GM19452 (cell line): ENCODE data around the gene TNFSF8.

Experiments
- ATAC-seq: cut with Tn5 transposase; IDR thresholded peaks from one replicate; pipeline ENCODE4 v1.9.1; 2021; ENCODE audit not compliant: unreplicated experiment

Gene TNFSF8

GRCh38 chr9:114937516-114937915 lies 7.1 kb upstream of the TNFSF8 start:
- ATAC-seq: no peak

GRCh38 chr9:114936581-114936980 lies 6.2 kb upstream of the TNFSF8 start:
- ATAC-seq: no peak

- ATAC-seq: no peak
These were observed 4.7 kb upstream of the TNFSF8 start for GRCh38 chr9:114935119-114935518.

- no peak for ATAC-seq
These were observed 2.1 kb upstream of the TNFSF8 start for GRCh38 chr9:114932502-114932901.

GRCh38 chr9:114931407-114931806 lies 1.0 kb upstream of the TNFSF8 start:
- no peak for ATAC-seq

- ATAC-seq: no peak
These were observed 1.2 kb downstream of the TNFSF8 start for GRCh38 chr9:114929201-114929600.

GRCh38 chr9:114928671-114929070 lies 1.7 kb downstream of the TNFSF8 start:
- ATAC-seq: no peak

GRCh38 chr9:114928136-114928535 lies 2.3 kb downstream of the TNFSF8 start:
- ATAC-seq: no peak

GRCh38 chr9:114925672-114926071 lies 4.7 kb downstream of the TNFSF8 start:
- no peak for ATAC-seq

GRCh38 chr9:114925039-114925438 lies 5.4 kb downstream of the TNFSF8 start:
- no peak for ATAC-seq

- ATAC-seq: no peak
These were observed 6.1 kb downstream of the TNFSF8 start for GRCh38 chr9:114924327-114924726.

- ATAC-seq: no peak
These were observed 6.5 kb downstream of the TNFSF8 start for GRCh38 chr9:114923918-114924317.

- no peak for ATAC-seq
These were observed 9.2 kb downstream of the TNFSF8 start for GRCh38 chr9:114921171-114921570.

GRCh38 chr9:114919611-114920010 lies 10.8 kb downstream of the TNFSF8 start:
- no peak for ATAC-seq

- ATAC-seq: no peak
These were observed 13.9 kb downstream of the TNFSF8 start for GRCh38 chr9:114916481-114916880.

GRCh38 chr9:114914139-114914538 lies 16.3 kb downstream of the TNFSF8 start:
- no peak for ATAC-seq

- ATAC-seq: no peak
These were observed 16.7 kb downstream of the TNFSF8 start for GRCh38 chr9:114913656-114914055.

- ATAC-seq: no peak
These were observed 17.2 kb downstream of the TNFSF8 start for GRCh38 chr9:114913217-114913616.

GRCh38 chr9:114911167-114911821 lies 19.1 kb downstream of the TNFSF8 start:
- no peak for ATAC-seq

GRCh38 chr9:114910541-114910940 lies 19.9 kb downstream of the TNFSF8 start:
- no peak for ATAC-seq

- ATAC-seq: no peak
These were observed 20.7 kb downstream of the TNFSF8 start for GRCh38 chr9:114909661-114910060.

- ATAC-seq: no peak
These were observed 21.5 kb downstream of the TNFSF8 start for GRCh38 chr9:114908805-114909448.

- peak; percentile 52 for ATAC-seq
These were observed 22.2 kb downstream of the TNFSF8 start for GRCh38 chr9:114908104-114908622.
